Retinal pigment epithelial cell (primary cell): ENCODE measurements around the gene CLPSL2.

Experiments used
- DNase-seq: peaks from one replicate; pipeline ENCODE4 v3.0.0-alpha.2; 2010; ENCODE audit warnings: low read depth
- H3K4me3 ChIP-seq: 2 replicates; pipeline ENCODE4 v1.5.1; 2011; ENCODE audit warnings: mild to moderate bottlenecking, low read length, control low read depth, moderate library complexity
- TF ChIP-seq, protein P1 (sequence below): conservative IDR thresholded peaks from 2 replicates; pipeline ENCODE4 v1.5.1; 2011; ENCODE audit warnings: low read depth, low read length, control low read depth, inconsistent platforms

The CLPSL2 gene

DNA sequence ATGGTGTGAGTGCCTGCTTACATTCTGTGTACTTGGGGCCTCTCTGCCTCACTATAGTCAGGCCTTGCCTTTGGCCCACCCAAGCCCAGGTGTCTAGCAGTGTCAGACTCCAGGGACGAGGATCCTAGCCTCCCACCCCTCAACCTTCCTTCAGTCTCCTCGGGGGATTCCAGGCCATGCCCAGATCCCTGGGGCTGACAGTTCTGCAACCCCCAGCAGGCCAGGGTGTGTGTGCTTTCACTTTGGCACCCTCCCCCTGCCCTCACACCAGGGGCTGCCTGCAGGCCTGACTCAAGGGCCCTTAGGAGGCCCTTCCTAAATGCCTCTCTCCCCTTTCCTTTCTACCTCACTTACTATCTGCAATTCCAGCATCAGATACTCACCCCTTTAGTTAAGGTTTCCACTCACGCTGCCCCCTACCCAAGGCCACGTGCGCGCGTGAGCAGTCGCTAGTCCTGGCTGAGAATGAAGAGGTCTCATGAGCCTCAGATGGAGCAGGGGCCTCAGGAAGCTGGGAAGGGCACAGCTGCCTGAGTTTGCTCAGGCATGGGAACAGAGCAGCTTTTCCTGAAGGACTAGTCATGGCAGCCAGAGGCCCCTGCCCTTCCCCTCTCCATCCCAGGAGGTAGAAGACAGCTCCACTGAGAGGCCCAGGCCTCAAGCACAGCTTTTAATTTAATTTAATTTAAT is 21.6 kb downstream of the CLPSL2 start:
- DNase-seq, result no peak
- no peak overlapping the region for H3K4me3 ChIP-seq
- TF ChIP-seq, protein P1, sequence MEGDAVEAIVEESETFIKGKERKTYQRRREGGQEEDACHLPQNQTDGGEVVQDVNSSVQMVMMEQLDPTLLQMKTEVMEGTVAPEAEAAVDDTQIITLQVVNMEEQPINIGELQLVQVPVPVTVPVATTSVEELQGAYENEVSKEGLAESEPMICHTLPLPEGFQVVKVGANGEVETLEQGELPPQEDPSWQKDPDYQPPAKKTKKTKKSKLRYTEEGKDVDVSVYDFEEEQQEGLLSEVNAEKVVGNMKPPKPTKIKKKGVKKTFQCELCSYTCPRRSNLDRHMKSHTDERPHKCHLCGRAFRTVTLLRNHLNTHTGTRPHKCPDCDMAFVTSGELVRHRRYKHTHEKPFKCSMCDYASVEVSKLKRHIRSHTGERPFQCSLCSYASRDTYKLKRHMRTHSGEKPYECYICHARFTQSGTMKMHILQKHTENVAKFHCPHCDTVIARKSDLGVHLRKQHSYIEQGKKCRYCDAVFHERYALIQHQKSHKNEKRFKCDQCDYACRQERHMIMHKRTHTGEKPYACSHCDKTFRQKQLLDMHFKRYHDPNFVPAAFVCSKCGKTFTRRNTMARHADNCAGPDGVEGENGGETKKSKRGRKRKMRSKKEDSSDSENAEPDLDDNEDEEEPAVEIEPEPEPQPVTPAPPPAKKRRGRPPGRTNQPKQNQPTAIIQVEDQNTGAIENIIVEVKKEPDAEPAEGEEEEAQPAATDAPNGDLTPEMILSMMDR, result no peak

DNA sequence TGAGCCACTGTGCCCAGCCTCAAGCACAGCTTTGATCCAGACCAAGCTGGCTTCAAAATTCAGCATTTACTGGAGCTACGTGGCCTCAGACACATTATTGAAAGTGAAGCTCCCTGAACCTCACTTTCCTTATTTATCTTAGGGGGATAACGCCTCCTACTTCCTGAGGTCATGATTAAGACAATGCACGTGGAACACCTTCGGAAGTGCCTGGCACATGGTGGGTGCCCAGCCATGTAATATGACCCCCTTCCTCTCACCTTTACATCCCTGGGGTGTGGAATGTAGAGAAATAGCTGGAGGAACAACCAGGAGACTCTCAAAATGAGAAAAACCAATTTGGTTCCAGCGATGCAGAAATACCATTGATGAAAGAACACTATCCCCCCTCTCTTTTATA is 22.3 kb downstream of the CLPSL2 start:
- no peak for DNase-seq
- TF ChIP-seq, protein P1, result no peak
- no peak overlapping the region for H3K4me3 ChIP-seq

DNA sequence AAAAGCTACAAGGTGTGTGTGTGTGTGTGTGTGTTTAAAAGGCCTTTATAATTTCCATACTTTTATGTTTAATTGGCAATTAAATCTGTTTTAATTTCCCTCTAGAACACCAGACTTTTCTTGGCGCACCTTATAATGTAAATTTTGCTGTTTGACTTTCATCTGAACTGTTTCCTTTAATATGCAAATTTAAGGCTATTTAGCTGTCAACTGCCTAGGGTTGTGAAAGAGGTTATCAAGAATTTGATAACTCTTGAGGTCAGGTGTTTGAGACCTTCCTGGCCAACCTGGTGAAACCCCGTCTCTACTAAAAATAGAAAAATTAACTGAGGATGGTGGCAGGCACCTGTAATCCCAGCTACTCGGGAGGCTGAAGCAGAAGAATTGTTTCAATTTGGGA is 24.8 kb downstream of the CLPSL2 start:
- DNase-seq, result no peak
- no peak overlapping the region for H3K4me3 ChIP-seq
- TF ChIP-seq, protein P1, result no peak

DNA sequence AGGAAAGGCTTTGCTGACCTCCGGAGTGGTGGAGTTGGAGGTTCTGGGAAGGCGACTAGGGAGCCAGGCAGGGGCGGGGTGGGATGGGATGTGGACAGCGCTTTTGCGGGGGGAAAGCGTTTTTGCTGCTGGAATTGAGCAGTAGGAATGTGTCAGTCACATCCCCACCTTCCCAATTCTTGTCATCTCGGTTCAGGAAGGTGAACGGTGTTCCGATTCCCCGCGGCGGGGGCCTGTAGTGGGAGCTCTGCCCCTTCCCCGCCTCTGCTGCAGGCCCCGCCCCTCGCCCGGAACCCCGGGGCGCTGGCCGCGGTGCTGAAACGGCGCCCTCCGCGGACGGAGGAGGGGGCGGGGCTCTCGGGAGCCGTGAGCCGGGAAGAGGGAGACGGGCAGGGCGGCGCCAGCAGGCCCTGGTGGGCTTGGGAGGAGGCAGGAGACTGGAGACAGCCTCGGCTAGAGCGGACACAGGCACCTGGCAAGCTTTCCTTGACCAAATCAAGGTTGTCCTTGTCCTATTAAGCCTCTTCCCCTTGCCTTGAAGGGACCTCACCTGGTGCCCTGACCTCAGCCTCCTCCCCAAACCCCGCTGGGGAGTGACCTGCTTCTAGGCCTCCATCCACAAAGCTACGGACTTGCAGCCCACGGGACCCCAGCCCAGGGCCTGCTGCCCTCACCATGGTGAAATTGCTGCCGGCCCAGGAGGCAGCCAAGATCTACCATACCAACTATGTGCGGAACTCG is 28.8 kb downstream of the CLPSL2 start, which contains the start of gene LHFPL5:
Gene LHFPL5 (plus strand): TSS at position 357 of the 741 bp plus-strand sequence. CDS start 319 bp downstream, at position 676.
- peak within 1 kb of the TSS; percentile 46 for H3K4me3 ChIP-seq
- no peak for DNase-seq
- TF ChIP-seq, protein P1, result peak; percentile 11

DNA sequence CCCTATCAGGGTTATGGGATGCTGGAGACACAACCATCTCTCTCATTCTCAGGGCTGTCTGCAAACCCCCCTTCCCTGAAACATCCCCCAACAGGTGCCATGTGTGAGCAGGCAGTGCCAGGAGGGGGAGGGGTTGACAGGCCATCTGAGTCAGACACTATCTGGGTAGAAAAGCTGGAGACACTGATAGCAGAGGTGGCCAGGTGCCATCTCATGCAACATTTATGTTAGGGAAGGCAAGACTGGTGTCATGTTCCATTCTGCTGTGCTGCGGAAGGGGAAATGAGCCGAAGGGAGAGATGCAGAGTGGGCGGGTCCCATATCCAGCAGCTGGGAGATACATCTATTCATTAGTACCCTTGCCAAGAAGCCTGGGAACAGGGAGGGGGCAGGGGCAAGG is 32.3 kb downstream of the CLPSL2 start:
- H3K4me3 ChIP-seq, result no peak overlapping the region
- no peak for DNase-seq
- TF ChIP-seq, protein P1, result no peak

DNA sequence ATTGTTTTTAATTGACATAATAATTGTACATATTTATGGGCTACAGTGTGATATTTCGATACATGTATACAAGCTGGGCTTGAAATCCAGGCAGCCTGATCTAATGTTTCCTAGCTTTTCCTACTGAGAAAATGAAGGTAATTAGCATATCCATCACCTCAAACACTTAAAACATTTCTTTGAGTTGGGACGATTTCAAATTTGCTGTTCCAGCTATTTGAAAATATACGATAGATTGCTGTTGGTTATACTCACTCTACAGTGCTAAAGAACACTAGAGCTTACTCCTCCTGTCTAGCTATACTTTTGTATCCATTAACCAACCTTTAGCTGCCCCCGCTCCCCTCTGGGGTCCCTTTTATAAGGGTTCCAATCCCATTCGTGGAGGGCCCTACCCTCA is 33.4 kb downstream of the CLPSL2 start:
- H3K4me3 ChIP-seq, result no peak overlapping the region
- TF ChIP-seq, protein P1, result no peak
- no peak for DNase-seq
